K562 (cell line): ENCODE data around the gene NMBR. TPM values are rescaled to one million over a fixed set of nuclear protein-coding genes. Genes with fewer than 3 reads are reported as not detected.

Experiments used
- ATF1 ChIP-seq, 2 experiments: fragments of 450-650 bp in 1 of 2; IDR thresholded peaks; 2 replicates each; pipeline ENCODE4 v1.6.1; 2016; ENCODE audit warnings: missing compliant biosample characterization in 1 of 2, missing genetic modification characterization in 1 of 2
- GTF2E2 ChIP-seq: fragments of 200-800 bp; sonication (Bioruptor generic); IDR thresholded peaks from 2 replicates; pipeline ENCODE4 v1.6.1; 2016; ENCODE audit warnings: missing genetic modification characterization, missing compliant biosample characterization
- KHSRP ChIP-seq: fragments of 450-650 bp; IDR thresholded peaks from 2 replicates; pipeline ENCODE4 v1.6.1; 2017
- KLF13 ChIP-seq: fragments of 450-650 bp; IDR thresholded peaks from 2 replicates; pipeline ENCODE4 v1.6.1; 2016; ENCODE audit warnings: missing genetic modification characterization, low read depth, mild to moderate bottlenecking, missing compliant biosample characterization, moderate library complexity, borderline replicate concordance
- PHTF2 ChIP-seq: fragments of 250-450 bp; sonication (Bioruptor Pico); IDR thresholded peaks from 2 replicates; pipeline ENCODE4 v1.5.0; 2021; ENCODE audit warnings: mild to moderate bottlenecking
- PYGO2 ChIP-seq: fragments of 450-650 bp; IDR thresholded peaks from 2 replicates; pipeline ENCODE4 v1.6.1; 2016; ENCODE audit warnings: mild to moderate bottlenecking, missing genetic modification characterization, moderate library complexity, missing compliant biosample characterization
- STAG1 ChIP-seq: sonication (generic); formaldehyde crosslinking; IDR thresholded peaks from 2 replicates; pipeline ENCODE4 v1.5.0; 2020; ENCODE audit warnings: missing genetic modification reagents, borderline replicate concordance
- TAF1 ChIP-seq: IDR thresholded peaks from 2 replicates; pipeline ENCODE4 v1.6.1; 2011; ENCODE audit warnings: mild to moderate bottlenecking, low read length, moderate library complexity; ENCODE audit not compliant: insufficient read depth, control insufficient read depth, severe bottlenecking; ENCODE audit errors: extremely low read depth
- THRAP3 ChIP-seq: fragments of 450-650 bp; IDR thresholded peaks from 2 replicates; pipeline ENCODE4 v1.6.1; 2016; ENCODE audit warnings: mild to moderate bottlenecking, inconsistent platforms, borderline replicate concordance
- ZNF12 ChIP-seq: sonication (generic); formaldehyde crosslinking; IDR thresholded peaks from 2 replicates; pipeline ENCODE4 v1.4.0; 2020; ENCODE audit warnings: mild to moderate bottlenecking, missing genetic modification reagents
- ZNF436 ChIP-seq: fragments of 250-450, 450-650 bp; sonication (Bioruptor Pico); formaldehyde crosslinking; IDR thresholded peaks from 2 replicates; pipeline ENCODE4 v1.7.0; 2020; ENCODE audit warnings: mild to moderate bottlenecking
- ZNF75A ChIP-seq: fragments of 450-650 bp; formaldehyde crosslinking; IDR thresholded peaks from 2 replicates; pipeline ENCODE4 v1.4.0; 2020; ENCODE audit warnings: mild to moderate bottlenecking
- ZNF780A ChIP-seq: fragments of 250-450 bp; sonication (Bioruptor Pico); IDR thresholded peaks from 2 replicates; pipeline ENCODE4 v1.5.0; 2021; ENCODE audit warnings: mild to moderate bottlenecking
- polyA plus RNA-seq, 8 experiments: library from polyadenylated mRNA; depleted of rRNA in 4 of 8; stranded (reverse) in 5 of 8; unstranded in 3 of 8; fragments of >200 nt; fragmentation: Nextera tagmentation in 2 of 8; fragmentation: Illumina TruSeq in 1 of 8; extraction: Ambion mirVana in 2 of 8; extraction: Trizol in 1 of 8; gene quantifications; 2 replicates each; pipeline versions ENCODE4 v1.2.1 to v1.2.3, GENCODE V29; 2011 to 2014; ENCODE audit warnings: inconsistent platforms in 1 of 8, missing spikeins in 1 of 8
- total RNA-seq, 7 experiments: library from RNA; depleted of rRNA in 6 of 7; stranded (reverse); fragments of >200 nt in 6 of 7; fragmentation: Illumina TruSeq in 2 of 7; extraction: Trizol in 2 of 7; gene quantifications; 2 replicates each; pipeline versions ENCODE4 v1.2.1 to v1.2.3, GENCODE V29; 2011 to 2021; ENCODE audit warnings: low replicate concordance in 1 of 7
- TF ChIP-seq, protein P1 (sequence below), 2 experiments: fragments of 450-650 bp; IDR thresholded peaks; 2 replicates each; pipeline ENCODE4 v1.6.1; 2016
- TF ChIP-seq, protein P2 (sequence below): sonication (generic); formaldehyde crosslinking; IDR thresholded peaks from 2 replicates; pipeline ENCODE4 v1.8.0; 2022; ENCODE audit warnings: mild to moderate bottlenecking, missing genetic modification reagents
- TF ChIP-seq, protein P3 (sequence below): fragments of 150-350 bp; conservative IDR thresholded peaks from 2 replicates; pipeline ENCODE4 v1.6.1; 2014; ENCODE audit warnings: low read length
- TF ChIP-seq, protein P4 (sequence below): IDR thresholded peaks from 3 replicates; pipeline ENCODE4 v1.6.1; 2011; ENCODE audit warnings: borderline replicate concordance, mild to moderate bottlenecking; ENCODE audit not compliant: insufficient read length, insufficient read depth
- TF ChIP-seq, protein P5 (sequence below): fragments of 450-650 bp; formaldehyde crosslinking; IDR thresholded peaks from 2 replicates; pipeline ENCODE4 v1.4.0; 2020; ENCODE audit warnings: mild to moderate bottlenecking, moderate library complexity

NMBR gene
- total and polyA plus RNA-seq, 9 of the 15 experiments (the other 6 are each of a cell fraction or from before 2014, with no cell fraction given): not detected

DNA sequence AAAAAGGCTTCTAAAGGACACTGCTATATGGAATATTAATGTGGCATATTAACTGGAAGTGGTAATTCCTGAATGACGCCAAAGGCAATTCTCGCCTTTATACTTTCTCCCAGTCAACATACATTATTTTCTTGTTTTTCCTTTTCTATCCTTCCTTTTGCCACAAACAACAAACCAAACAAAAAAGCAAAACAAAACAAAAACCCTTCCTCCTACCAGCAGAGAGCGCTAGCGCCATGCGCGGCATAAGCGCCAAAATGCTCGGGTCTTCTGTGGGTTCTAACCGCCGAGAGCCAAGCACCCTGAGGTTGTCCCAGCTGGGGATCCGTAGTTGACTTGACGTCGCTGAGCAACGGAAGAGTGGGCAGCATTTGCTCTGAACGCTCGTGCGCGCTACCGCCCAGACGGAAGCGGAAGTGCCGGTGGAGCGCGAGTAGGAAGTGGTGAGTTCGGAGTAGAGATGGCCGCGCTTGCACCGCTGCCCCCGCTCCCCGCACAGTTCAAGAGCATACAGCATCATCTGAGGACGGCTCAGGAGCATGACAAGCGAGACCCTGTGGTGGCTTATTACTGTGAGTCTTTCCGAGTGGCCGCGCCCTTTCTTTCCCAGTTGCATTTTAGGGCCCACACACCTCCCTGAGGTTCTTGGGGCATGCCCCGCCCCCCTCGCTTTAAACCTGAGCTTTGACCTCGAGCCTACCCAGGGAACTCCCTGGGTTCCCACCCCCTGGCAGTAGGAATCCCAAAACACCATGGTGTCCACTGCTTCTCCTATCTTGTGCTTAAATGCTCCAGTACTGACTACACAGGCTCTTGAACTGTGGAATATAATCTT, at the start of gene NMBR, which contains the start of gene VTA1 (continued):
- peak; percentile 96 for TF ChIP-seq KLF13 (tag)
- TF ChIP-seq STAG1 (CRISPR knock-in tag): no peak
- TF ChIP-seq, protein P1, sequence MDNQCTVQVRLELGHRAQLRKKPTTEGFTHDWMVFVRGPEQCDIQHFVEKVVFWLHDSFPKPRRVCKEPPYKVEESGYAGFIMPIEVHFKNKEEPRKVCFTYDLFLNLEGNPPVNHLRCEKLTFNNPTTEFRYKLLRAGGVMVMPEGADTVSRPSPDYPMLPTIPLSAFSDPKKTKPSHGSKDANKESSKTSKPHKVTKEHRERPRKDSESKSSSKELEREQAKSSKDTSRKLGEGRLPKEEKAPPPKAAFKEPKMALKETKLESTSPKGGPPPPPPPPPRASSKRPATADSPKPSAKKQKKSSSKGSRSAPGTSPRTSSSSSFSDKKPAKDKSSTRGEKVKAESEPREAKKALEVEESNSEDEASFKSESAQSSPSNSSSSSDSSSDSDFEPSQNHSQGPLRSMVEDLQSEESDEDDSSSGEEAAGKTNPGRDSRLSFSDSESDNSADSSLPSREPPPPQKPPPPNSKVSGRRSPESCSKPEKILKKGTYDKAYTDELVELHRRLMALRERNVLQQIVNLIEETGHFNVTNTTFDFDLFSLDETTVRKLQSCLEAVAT (IDR thresholded peaks at IDR 0.05): peak; percentile 86 to 87; a peak in 3 of 4 replicates
- TF ChIP-seq ZNF780A: no peak
- TF ChIP-seq, protein P2, sequence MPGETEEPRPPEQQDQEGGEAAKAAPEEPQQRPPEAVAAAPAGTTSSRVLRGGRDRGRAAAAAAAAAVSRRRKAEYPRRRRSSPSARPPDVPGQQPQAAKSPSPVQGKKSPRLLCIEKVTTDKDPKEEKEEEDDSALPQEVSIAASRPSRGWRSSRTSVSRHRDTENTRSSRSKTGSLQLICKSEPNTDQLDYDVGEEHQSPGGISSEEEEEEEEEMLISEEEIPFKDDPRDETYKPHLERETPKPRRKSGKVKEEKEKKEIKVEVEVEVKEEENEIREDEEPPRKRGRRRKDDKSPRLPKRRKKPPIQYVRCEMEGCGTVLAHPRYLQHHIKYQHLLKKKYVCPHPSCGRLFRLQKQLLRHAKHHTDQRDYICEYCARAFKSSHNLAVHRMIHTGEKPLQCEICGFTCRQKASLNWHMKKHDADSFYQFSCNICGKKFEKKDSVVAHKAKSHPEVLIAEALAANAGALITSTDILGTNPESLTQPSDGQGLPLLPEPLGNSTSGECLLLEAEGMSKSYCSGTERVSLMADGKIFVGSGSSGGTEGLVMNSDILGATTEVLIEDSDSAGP (CRISPR knock-in tag): 0 out of 2 replicates have a peak, but pooled peaks have one; percentile 27
- TF ChIP-seq TAF1: peak; percentile 84
- no peak for TF ChIP-seq ZNF75A (CRISPR knock-in tag)
- TF ChIP-seq THRAP3: peak; percentile 65; the same call in 1 of the 2 replicates
- TF ChIP-seq, protein P3, sequence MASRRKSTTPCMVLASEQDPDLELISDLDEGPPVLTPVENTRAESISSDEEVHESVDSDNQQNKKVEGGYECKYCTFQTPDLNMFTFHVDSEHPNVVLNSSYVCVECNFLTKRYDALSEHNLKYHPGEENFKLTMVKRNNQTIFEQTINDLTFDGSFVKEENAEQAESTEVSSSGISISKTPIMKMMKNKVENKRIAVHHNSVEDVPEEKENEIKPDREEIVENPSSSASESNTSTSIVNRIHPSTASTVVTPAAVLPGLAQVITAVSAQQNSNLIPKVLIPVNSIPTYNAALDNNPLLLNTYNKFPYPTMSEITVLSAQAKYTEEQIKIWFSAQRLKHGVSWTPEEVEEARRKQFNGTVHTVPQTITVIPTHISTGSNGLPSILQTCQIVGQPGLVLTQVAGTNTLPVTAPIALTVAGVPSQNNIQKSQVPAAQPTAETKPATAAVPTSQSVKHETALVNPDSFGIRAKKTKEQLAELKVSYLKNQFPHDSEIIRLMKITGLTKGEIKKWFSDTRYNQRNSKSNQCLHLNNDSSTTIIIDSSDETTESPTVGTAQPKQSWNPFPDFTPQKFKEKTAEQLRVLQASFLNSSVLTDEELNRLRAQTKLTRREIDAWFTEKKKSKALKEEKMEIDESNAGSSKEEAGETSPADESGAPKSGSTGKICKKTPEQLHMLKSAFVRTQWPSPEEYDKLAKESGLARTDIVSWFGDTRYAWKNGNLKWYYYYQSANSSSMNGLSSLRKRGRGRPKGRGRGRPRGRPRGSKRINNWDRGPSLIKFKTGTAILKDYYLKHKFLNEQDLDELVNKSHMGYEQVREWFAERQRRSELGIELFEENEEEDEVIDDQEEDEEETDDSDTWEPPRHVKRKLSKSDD: no peak
- no peak for TF ChIP-seq ATF1 (CRISPR knock-in tag; IDR thresholded peaks at IDR 0.05)
- peak; percentile 90 for TF ChIP-seq ATF1 (tag; IDR thresholded peaks at IDR 0.05)
- no peak for TF ChIP-seq KHSRP
- TF ChIP-seq, protein P4, sequence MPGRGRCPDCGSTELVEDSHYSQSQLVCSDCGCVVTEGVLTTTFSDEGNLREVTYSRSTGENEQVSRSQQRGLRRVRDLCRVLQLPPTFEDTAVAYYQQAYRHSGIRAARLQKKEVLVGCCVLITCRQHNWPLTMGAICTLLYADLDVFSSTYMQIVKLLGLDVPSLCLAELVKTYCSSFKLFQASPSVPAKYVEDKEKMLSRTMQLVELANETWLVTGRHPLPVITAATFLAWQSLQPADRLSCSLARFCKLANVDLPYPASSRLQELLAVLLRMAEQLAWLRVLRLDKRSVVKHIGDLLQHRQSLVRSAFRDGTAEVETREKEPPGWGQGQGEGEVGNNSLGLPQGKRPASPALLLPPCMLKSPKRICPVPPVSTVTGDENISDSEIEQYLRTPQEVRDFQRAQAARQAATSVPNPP: no peak
- 0 out of 2 replicates have a peak, but pooled peaks have one; percentile 43 for TF ChIP-seq ZNF12 (CRISPR knock-in tag)
- TF ChIP-seq PYGO2 (tag): no peak
- no peak for TF ChIP-seq PHTF2 (CRISPR knock-in tag)
- TF ChIP-seq, protein P5, sequence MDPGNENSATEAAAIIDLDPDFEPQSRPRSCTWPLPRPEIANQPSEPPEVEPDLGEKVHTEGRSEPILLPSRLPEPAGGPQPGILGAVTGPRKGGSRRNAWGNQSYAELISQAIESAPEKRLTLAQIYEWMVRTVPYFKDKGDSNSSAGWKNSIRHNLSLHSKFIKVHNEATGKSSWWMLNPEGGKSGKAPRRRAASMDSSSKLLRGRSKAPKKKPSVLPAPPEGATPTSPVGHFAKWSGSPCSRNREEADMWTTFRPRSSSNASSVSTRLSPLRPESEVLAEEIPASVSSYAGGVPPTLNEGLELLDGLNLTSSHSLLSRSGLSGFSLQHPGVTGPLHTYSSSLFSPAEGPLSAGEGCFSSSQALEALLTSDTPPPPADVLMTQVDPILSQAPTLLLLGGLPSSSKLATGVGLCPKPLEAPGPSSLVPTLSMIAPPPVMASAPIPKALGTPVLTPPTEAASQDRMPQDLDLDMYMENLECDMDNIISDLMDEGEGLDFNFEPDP (CRISPR knock-in tag): no peak
- TF ChIP-seq ZNF436 (CRISPR knock-in tag): no peak
- no peak for TF ChIP-seq GTF2E2 (tag)
